ENCODE results near the gene VPS39. TPM values are rescaled to one million over a fixed set of nuclear protein-coding genes. Genes with fewer than 3 reads are reported as not detected.

VPS39 gene
- total RNA-seq, 4 donors from 2014 or later, result 24.4 to 57.2 (median 31.9) TPM

DNA sequence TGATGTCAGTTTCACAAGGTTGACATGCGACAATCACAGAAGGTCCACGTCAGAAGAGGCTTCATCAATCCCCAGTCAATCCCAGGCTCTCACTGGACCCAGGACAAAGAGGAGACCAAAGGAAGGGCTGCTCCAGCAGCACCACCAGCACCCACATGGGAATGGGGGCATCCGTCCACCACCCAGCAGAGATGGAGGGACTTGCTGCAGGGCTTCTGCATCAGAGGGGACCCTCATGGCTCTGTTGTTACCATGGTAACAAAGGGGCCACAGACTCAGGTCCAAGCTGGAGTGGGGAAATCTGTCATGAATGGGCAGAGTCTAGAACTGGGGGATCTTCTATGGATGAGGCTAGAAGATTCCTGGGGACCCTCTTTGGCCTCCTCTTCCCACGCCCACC, 64.7 kb downstream of the VPS39 start:
- H3K4me3 ChIP-seq, result no peak overlapping the region
- WGBS, 2 donors, result 82 to 89% methylated on average over 3 to 4 of the region's 4 CpGs
- intact Hi-C loops (cut with DNase I), result no loop called here

DNA sequence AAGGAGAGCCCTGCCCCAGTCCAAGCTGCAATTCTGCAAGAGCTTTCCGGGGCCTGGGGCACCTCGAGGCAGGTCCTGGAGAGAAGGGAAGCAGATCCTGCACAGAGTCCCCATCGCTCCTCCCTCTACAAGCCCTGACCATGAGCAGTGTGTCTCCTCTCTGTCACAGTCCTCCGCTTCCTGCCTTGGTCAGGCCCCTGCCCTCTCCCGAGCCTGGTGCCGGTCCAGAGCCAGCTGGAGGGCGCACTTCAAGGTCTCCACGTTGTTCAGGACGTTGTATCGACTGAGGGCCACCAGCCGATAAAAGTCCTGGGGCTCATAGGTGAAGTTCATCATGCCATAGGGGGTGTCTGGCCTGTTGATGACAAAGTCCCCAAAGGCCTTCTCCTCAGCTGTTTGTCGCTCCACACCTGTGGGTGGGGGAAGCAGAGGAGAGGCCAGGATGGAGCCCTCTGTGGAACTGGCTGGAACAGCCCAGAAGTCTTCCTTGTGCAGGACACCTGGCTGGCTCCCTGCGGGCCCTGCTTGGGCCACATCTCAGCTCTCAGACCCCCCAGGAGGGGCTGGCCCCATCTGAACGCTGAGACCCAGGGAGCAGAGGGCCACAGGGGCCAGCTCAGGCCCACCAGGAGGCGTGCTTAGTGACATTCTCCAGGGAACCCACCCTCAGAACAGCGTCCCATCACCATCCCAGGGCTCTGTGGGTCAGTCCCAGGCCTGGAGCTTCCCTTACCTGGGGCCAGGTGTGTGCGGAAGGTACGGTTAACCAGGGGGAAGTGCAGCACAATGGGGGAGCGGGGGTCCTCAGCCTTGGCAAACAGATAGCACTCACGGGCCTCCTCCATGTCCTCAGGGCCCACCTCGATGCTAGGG, 66.1 kb downstream of the VPS39 start:
- intact Hi-C loops (cut with DNase I), result no loop called here
- 88 to 91% methylated on average over 9 to 11 of the region's 21 CpGs for WGBS, 2 donors
- TF ChIP-seq POLR2A (IDR thresholded peaks at IDR 0.05), result no peak
- TF ChIP-seq, protein P1, sequence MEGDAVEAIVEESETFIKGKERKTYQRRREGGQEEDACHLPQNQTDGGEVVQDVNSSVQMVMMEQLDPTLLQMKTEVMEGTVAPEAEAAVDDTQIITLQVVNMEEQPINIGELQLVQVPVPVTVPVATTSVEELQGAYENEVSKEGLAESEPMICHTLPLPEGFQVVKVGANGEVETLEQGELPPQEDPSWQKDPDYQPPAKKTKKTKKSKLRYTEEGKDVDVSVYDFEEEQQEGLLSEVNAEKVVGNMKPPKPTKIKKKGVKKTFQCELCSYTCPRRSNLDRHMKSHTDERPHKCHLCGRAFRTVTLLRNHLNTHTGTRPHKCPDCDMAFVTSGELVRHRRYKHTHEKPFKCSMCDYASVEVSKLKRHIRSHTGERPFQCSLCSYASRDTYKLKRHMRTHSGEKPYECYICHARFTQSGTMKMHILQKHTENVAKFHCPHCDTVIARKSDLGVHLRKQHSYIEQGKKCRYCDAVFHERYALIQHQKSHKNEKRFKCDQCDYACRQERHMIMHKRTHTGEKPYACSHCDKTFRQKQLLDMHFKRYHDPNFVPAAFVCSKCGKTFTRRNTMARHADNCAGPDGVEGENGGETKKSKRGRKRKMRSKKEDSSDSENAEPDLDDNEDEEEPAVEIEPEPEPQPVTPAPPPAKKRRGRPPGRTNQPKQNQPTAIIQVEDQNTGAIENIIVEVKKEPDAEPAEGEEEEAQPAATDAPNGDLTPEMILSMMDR (IDR thresholded peaks at IDR 0.05), result no peak
- Histone ChIP-seq H3K4me1 (peaks cover 0 to 9% (median 0%) of the 10 kb centered on the region in 3 donors), H3K27me3 (peaks cover 0 to 8% (median 0%) of the 10 kb centered on the region in 4 donors), H3K9me3 (no peaks in the 10 kb centered on the region), H3K27ac (no peak overlapping the region), H3K36me3 (no peaks in the 10 kb centered on the region), H3K4me3 (no peak overlapping the region)
- DNase-seq, result no peak

More for the DNA sequence above, 64.7 kb downstream of the VPS39 start:
- TF ChIP-seq, protein P1 (IDR thresholded peaks at IDR 0.05), result no peak
- no peak for TF ChIP-seq POLR2A (IDR thresholded peaks at IDR 0.05)
- no peaks in the 10 kb centered on the region for H3K36me3 ChIP-seq
- DNase-seq, result no peak
- peaks cover 0 to 9% (median 0%) of the 10 kb centered on the region in 3 donors for H3K4me1 ChIP-seq
- H3K9me3 ChIP-seq, result no peaks in the 10 kb centered on the region
- peaks cover 0 to 8% (median 0%) of the 10 kb centered on the region in 4 donors for H3K27me3 ChIP-seq
- H3K27ac ChIP-seq, result no peak overlapping the region

DNA sequence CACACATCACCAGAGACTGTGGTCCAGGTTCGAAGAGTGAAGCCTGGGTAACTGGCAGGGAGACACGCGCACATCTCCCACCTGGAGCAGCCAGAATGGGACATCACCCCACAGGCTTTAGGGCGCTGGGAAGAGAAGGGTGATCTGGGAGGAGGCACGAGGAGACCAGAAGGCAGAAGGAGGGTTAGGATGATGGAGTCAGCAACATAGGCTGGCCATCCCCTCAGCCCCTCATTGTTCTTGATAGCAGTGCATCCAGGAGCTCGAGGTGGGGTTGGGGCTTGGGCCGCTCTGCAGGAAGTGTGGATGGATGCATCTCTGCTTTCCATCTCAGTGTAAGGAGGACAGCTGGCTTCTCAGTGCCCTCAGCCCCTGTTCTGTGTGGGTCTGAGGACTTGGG, 66.9 kb downstream of the VPS39 start:
- TF ChIP-seq, protein P1 (IDR thresholded peaks at IDR 0.05), result no peak
- TF ChIP-seq POLR2A (IDR thresholded peaks at IDR 0.05), result no peak
- Histone ChIP-seq H3K4me1 (peaks cover 0 to 9% (median 0%) of the 10 kb centered on the region in 3 donors), H3K4me3 (no peak overlapping the region), H3K36me3 (no peaks in the 10 kb centered on the region), H3K27me3 (peaks cover 0 to 8% (median 0%) of the 10 kb centered on the region in 4 donors), H3K9me3 (no peaks in the 10 kb centered on the region), H3K27ac (no peak overlapping the region)
- DNase-seq, result no peak
- 85 to 89% methylated on average over 7 of the region's 7 CpGs for WGBS, 2 donors
- intact Hi-C loops (cut with DNase I), result no loop called here

DNA sequence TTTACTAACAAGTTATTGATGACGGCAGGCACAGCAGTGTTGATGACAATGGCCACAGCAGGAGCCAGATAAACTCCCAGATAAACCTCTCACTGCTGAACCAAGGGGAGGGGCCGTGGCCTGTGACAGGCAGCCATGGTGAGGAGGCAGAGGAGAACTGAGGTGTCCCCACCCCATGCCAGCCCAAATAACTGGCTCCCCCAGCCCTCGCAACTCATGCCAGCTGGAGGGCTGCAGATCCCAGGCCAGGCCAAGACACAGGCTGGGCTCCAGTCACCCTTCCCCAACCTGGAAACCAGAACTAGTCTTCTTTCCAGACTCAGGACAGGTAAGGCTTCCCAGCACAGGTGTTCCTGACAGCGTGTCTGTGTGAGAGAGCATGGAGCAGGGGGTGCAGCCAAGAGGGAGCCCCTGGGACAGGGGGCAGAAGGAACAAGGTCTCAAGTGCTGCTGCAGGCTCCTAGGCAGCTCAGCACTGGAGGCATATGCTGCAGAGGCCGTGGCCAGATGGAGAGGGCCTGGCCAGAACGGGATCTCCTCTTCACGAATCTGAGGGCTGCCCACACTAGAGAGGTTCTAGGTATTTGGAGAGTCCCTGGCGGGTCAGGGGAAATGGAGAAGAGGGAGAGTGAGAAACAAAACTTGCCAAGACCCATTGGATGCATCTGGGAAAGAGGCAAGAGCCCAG, 67.6 kb downstream of the VPS39 start:
- intact Hi-C loops (cut with DNase I), result no loop called here
- no peak overlapping the region for H3K27ac ChIP-seq
- TF ChIP-seq POLR2A (IDR thresholded peaks at IDR 0.05), result no peak
- TF ChIP-seq, protein P1 (IDR thresholded peaks at IDR 0.05), result no peak
- H3K36me3 ChIP-seq, result no peaks in the 10 kb centered on the region
- no peak for DNase-seq
- H3K9me3 ChIP-seq, result no peaks in the 10 kb centered on the region
- peaks cover 0 to 4% (median 0%) of the 10 kb centered on the region in 4 donors for H3K27me3 ChIP-seq
- WGBS, 2 donors, result 82 to 83% methylated on average over 5 to 7 of the region's 8 CpGs
- peaks cover 0 to 9% (median 0%) of the 10 kb centered on the region in 3 donors for H3K4me1 ChIP-seq
- H3K4me3 ChIP-seq, result no peak overlapping the region

DNA sequence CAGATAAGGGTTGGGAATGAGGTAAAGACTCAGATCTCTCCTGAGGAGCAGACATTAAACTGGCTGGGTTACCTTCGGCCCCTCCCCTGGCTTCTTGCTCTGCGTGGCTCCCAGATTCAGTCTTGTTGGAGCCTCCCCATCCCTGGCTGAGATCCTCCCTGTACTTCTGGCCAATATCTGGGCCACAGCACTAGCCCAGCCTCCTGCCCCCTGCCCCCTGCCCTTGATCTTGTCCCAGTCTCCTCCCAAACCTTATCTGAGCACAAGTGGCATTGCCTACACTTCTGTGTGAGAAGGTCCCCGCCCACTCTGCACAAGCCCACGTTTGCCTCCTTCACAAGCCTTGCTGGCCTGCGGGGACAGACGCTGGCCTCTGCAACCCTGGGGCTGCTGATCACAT, 68.5 kb downstream of the VPS39 start:
- no peaks in the 10 kb centered on the region for H3K9me3 ChIP-seq
- DNase-seq, result no peak
- intact Hi-C loops (cut with DNase I), result loop anchor here (5.0 to 10.0 kb wide), 2 partner anchors 57 to 155 kb away; no protein-coding TSS in a partner anchor

More for the DNA sequence above, 68.5 kb downstream of the VPS39 start:
- no peak overlapping the region for H3K27ac ChIP-seq
- H3K27me3 ChIP-seq, result no peaks in the 10 kb centered on the region
- no peaks in the 10 kb centered on the region for H3K36me3 ChIP-seq
- 53 to 75% methylated on average over 3 to 5 of the region's 6 CpGs for whole genome bisulfite sequencing, 2 donors
- peaks cover 0 to 9% (median 0%) of the 10 kb centered on the region in 3 donors for H3K4me1 ChIP-seq
- TF ChIP-seq, protein P1 (IDR thresholded peaks at IDR 0.05), result no peak
- H3K4me3 ChIP-seq, result no peak overlapping the region
